Kasumi-1 (cell line): ENCODE data around the gene PLCB4.

Experiments
- DNase-seq, 2 experiments: peaks; one replicate each; lab custom pipeline; 2025; lab: John Stamatoyannopoulos, UW

PLCB4 gene

DNA sequence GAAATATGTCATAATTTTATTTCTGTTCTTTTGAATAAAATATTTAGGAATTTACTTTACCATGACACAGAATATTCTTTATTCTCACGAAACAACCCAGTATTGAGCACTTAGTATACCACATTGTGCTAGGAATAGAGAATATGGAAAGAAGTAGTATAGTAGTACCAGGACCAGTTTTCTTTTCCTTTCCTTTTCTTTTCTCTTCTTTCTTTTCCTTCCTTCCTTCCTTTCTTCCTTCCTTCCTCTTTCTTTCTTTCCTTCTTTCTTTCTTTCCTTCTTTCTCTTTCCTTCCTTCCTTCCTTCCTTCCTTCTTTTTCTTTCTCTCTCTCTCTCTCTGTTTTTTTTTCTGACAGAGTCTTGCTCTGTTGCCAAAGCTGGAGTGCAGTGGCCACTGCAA lies 7.5 kb upstream of the PLCB4 start:
- no peak for DNase-seq

GRCh38 chr20:9062066-9062465 lies 6.8 kb upstream of the PLCB4 start:
- no peak for DNase-seq

- no peak for DNase-seq
These were observed 2.7 kb upstream of the PLCB4 start for GRCh38 chr20:9066191-9066590.

- no peak for DNase-seq
These were observed 570 bp upstream of the PLCB4 start for GRCh38 chr20:9068233-9068801.

DNA sequence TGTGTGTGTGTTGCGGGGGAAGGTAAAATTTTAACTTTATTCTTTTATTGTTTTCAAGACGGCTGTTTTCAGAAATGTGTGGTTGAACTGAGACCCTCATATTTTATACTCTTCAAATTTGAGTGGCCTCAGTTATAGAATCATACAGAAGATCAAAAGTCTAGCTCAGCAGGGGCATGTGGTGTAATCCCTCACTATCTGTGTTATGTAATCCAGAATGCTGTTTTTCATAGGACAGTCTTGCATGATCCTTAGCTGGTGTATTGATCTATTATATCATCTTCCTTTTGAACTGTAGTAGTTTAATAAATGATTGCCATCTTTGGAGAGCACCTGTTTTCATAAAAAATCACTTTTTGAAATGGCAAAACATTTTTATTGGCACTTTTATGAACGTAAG lies 1.4 kb downstream of the PLCB4 start:
- DNase-seq, result no peak

GRCh38 chr20:9071976-9072726 lies 3.3 kb downstream of the PLCB4 start:
- no peak for DNase-seq

GRCh38 chr20:9072861-9073500 lies 4.1 kb downstream of the PLCB4 start:
- no peak for DNase-seq

GRCh38 chr20:9075264-9076095 lies 6.6 kb downstream of the PLCB4 start:
- no peak for DNase-seq

DNA sequence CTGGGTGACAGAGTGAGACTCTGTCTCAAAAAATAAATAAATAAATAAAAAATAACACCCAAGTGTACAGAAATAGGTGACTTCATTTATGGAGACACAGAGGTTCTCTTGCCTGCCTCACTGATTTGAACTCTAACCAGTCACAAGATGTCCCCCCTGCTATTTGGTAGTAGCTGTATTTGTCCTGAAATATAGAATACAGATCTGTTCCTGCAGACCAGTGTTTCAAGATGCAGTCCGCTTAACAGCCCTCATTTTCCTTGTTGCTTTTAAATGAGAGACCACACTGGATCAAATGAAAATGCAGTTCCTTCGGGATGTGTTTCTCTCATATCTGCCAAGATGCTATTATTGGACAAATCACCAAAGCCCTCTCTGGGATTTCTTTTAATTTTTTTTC lies 7.6 kb downstream of the PLCB4 start:
- no peak for DNase-seq

GRCh38 chr20:9078826-9079731 lies 10.2 kb downstream of the PLCB4 start:
- DNase-seq, result no peak

DNA sequence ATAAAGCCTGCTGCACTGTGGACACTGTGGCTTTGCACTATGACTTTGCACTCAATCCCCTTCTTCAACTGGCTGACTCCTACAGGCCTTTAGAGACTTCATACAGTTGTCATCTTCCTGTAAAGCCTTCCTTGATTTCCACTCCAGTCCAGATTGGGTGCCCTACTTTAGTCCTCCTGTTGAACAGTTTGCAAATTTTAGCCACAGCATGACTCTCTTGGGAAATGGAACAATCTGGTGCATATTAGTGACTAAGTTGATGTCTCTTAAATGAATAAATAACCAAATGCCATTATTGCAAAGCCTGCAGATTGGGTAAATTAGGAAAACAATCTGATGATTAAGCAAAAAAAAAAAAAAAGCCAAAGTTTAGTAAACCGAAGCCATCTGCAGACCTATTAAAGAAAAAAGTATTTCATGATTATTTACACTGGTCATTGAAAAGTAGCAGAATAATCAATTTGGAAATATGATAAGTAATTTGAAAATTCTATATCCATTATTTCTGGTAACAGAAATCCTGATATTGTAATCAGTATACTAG lies 12.6 kb downstream of the PLCB4 start:
- DNase-seq, result no peak

- DNase-seq, result peak in 1 of 2 experiments; percentile 1
These were observed 13.9 kb downstream of the PLCB4 start for GRCh38 chr20:9082741-9083140.

DNA sequence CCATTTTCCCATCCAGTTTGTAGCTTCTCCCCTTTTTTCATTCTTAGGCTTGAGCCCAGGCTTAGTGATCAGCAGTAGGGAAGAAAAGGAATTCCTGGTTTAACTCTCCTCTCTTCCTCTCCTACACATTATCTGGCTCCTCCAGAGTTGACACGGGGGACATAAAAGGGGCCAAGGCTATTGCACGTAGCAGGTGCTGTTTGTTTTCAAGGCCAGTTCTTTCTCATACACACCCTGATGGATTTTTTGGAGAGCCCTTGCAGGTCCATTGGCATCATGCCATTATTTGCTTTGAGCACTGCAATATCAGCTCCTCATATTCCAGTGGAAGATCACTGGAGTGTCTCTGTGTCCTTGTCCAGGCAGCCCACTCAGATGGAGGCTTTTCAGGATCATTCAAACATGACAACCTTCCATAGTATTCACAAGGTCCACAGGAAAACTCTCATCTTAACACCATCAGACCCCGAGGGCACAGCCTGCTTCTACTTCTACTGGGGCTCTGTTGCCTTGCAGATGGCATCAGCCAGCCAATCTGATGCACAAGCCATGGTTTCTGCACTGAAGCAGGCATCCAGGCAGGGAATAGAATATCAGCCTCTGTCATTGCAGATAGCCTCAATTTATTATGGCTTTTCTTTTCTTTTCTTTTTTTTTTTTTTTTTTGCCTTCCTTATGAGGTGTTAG lies 18.8 kb downstream of the PLCB4 start:
- DNase-seq, result no peak

- DNase-seq, result no peak
These were observed 19.7 kb downstream of the PLCB4 start for GRCh38 chr20:9088556-9088955.

- no peak for DNase-seq
These were observed 23.2 kb downstream of the PLCB4 start for GRCh38 chr20:9092113-9092512.

GRCh38 chr20:9092655-9093054 lies 23.8 kb downstream of the PLCB4 start:
- no peak for DNase-seq

DNA sequence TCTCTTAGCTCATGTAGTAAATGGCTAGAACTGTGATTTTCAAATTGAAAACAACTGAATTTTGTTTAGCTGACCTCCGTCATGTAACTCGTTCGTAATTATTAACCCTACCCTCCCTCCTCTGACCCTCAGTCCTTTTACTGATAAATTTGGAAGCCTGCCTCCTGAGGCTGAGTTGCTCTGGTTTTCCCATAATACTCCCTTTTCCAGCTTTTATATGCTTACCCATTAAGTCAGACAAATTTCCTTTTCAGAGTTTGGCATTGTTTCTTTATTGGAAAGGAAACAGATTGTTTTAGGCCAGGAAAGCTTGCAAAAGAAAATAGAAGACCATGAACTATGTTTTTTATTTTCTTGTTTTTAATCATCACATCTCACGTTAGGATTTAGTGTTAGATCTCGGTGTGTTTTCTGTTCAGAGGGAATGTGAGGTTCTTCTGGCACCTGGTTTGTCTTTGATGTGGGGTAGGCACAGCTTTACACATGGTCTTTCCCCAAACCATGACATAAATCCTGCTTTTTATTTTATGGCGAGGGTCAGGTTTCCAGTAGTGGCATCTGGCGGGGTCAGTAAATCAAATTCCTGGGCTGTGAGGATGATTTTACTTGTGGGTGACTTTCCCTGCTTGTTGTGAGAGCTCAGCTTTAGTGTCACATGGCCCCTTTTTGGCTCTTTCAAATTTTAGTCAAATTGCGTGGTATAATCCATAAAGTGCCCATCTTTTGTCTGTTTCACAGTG lies 24.5 kb downstream of the PLCB4 start:
- DNase-seq, result no peak

DNA sequence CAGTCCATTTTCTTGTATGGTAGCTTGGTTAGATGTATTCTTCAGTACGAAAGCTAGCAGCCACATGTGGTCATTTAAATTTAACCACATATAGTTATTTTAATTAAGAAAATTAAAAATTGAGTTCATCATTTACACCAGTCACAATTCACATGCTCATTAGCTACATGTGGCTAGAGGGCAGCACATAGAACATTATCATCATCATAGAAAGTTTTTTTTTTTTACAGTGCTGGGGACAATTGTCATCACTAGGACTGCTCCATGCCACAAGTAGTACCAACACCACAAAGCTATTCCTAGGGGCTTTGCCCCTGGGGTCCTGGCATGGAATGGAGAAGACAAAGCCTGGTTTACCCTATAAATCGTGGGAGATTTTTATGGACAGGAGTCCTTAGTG lies 30.5 kb downstream of the PLCB4 start:
- DNase-seq, result no peak

- no peak for DNase-seq
These were observed 31.8 kb downstream of the PLCB4 start for GRCh38 chr20:9100691-9101090.

DNA sequence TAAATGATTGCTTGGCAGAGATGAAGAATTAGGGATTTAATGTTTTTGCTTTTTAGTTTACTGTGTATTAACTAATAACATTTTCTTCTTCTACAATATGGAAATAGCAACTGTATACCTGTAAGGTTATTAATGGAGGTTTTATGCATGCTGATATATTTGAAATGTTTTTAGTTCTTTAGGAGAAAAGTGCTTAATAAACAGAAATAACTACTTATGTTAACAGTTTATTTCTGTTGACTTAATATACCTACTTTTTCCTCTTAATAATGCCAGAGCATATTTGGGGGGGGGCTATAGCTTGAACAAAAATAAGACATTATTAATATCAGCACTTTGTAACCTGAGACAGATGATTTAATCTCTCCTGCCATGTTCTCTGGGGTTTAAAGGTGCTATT lies 33.6 kb downstream of the PLCB4 start:
- DNase-seq, result no peak
